Nephron (organoid): ENCODE measurements around the gene GIGYF2.

ENCODE experiments used
- H3K27ac Mint-ChIP-seq, 3 experiments: 2 replicates each; pipeline ENCODE4 v1.8.0; 2020; ENCODE audit warnings: mixed read lengths in 3 of 3, mild to moderate bottlenecking in 2 of 3, moderate library complexity in 1 of 3
- H3K27me3 Mint-ChIP-seq: 2 replicates; pipeline ENCODE4 v1.8.0; 2021; ENCODE audit warnings: low read depth, mild to moderate bottlenecking, moderate library complexity, mixed read lengths
- H3K36me3 Mint-ChIP-seq: 2 replicates; pipeline ENCODE4 v1.8.0; 2020; ENCODE audit warnings: low read depth, mixed read lengths
- H3K4me1 Mint-ChIP-seq: 2 replicates; pipeline ENCODE4 v1.8.0; 2020; ENCODE audit warnings: mixed read lengths
- H3K4me3 Mint-ChIP-seq, 3 experiments: 2 replicates each; pipeline ENCODE4 v1.8.0; 2020; ENCODE audit warnings: mild to moderate bottlenecking in 3 of 3, mixed read lengths in 3 of 3, moderate library complexity in 2 of 3
- H3K9me3 Mint-ChIP-seq: 2 replicates; pipeline ENCODE4 v1.8.0; 2020; ENCODE audit warnings: mixed read lengths
- TF ChIP-seq, protein P1 (sequence below), 3 experiments: fragments of 200-600 bp; sonication (generic); IDR thresholded peaks; one replicate each; pipeline ENCODE4 v1.5.0; 2021; ENCODE audit warnings: antibody characterized with exemption in 3 of 3; ENCODE audit not compliant: unreplicated experiment in 3 of 3

Gene GIGYF2

DNA sequence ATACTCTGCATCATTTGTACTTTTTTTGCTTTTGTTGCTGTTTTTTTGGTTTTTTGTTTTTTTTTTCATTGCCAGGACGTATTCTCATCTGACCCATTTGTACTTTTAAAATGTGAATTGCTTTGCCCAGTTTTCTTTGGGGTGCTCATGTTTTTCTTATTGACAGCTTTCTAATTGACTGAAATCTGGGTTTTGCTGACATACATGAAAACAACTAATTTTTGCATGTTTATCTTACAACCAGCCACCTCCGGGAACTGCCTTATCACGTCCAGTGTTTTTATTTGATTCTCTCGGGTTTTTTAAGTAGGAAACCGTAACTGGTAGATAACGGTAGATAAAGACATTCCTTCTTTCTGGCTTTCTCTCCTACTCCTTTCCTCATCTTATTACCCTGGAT lies 211.6 kb downstream of the GIGYF2 start:
- Mint-ChIP-seq H3K4me3 (no peak overlapping the region), H3K36me3 (peaks cover 4% of the 10 kb centered on the region), H3K9me3 (peaks cover 25% of the 10 kb centered on the region), H3K27me3 (no peaks in the 10 kb centered on the region), H3K4me1 (no peaks in the 10 kb centered on the region), H3K27ac (no peak overlapping the region)
- TF ChIP-seq, protein P1, sequence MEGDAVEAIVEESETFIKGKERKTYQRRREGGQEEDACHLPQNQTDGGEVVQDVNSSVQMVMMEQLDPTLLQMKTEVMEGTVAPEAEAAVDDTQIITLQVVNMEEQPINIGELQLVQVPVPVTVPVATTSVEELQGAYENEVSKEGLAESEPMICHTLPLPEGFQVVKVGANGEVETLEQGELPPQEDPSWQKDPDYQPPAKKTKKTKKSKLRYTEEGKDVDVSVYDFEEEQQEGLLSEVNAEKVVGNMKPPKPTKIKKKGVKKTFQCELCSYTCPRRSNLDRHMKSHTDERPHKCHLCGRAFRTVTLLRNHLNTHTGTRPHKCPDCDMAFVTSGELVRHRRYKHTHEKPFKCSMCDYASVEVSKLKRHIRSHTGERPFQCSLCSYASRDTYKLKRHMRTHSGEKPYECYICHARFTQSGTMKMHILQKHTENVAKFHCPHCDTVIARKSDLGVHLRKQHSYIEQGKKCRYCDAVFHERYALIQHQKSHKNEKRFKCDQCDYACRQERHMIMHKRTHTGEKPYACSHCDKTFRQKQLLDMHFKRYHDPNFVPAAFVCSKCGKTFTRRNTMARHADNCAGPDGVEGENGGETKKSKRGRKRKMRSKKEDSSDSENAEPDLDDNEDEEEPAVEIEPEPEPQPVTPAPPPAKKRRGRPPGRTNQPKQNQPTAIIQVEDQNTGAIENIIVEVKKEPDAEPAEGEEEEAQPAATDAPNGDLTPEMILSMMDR (IDR thresholded peaks at IDR 0.05; ENCODE audit: unreplicated experiment in 3 of 3): no peak
